Endothelial cell (in vitro differentiated cells): ENCODE results near the gene ATL2. TPM values are rescaled to one million over a fixed set of nuclear protein-coding genes. Genes with fewer than 3 reads are reported as not detected.

Experiments
- DNase-seq: peaks from one replicate; pipeline ENCODE4 v3.0.0; 2021; ENCODE audit warnings: low spot score
- H3K27ac Mint-ChIP-seq: one replicate; pipeline ENCODE4 v1.8.0; 2021; ENCODE audit warnings: mixed read lengths, inconsistent platforms; ENCODE audit not compliant: unreplicated experiment
- H3K27me3 Mint-ChIP-seq: one replicate; pipeline ENCODE4 v1.8.0; 2021; ENCODE audit warnings: mild to moderate bottlenecking, moderate library complexity, mixed read lengths, inconsistent platforms; ENCODE audit not compliant: unreplicated experiment
- H3K36me3 Mint-ChIP-seq: one replicate; pipeline ENCODE4 v1.8.0; 2021; ENCODE audit warnings: mild to moderate bottlenecking, low read depth, mixed read lengths, inconsistent platforms; ENCODE audit not compliant: unreplicated experiment
- H3K4me1 Mint-ChIP-seq: one replicate; pipeline ENCODE4 v1.8.0; 2021; ENCODE audit warnings: mild to moderate bottlenecking, mixed read lengths, inconsistent platforms; ENCODE audit not compliant: unreplicated experiment
- H3K4me3 Mint-ChIP-seq: one replicate; pipeline ENCODE4 v1.8.0; 2021; ENCODE audit warnings: mild to moderate bottlenecking, mixed read lengths, inconsistent platforms; ENCODE audit not compliant: unreplicated experiment
- H3K9me3 Mint-ChIP-seq: one replicate; pipeline ENCODE4 v1.8.0; 2021; ENCODE audit warnings: mixed read lengths, inconsistent platforms; ENCODE audit not compliant: unreplicated experiment
- CTCF ChIP-seq: fragments of 200-600 bp; sonication (generic); IDR thresholded peaks from one replicate; pipeline ENCODE4 v1.5.0; 2021; ENCODE audit warnings: antibody characterized with exemption; ENCODE audit not compliant: unreplicated experiment
- total RNA-seq: library from RNA; stranded (reverse); fragmentation: NEBNext Ultra II Directional; extraction: Animal tissue kit (Norgen Biotek cat#: 25700); gene quantifications from one replicate; pipeline ENCODE4 v1.2.1, GENCODE V29; 2021; ENCODE audit not compliant: unreplicated experiment

Gene ATL2
- total RNA-seq, 1 donor from 2014 or later = 38.0 TPM

GRCh38 chr2:38267270-38267925, 109.7 kb downstream of the ATL2 start:
- Mint-ChIP-seq H3K9me3 (no peaks in the 10 kb centered on the region), H3K4me1 (no peaks in the 10 kb centered on the region), H3K27ac (peak overlapping the region; percentile 44), H3K27me3 (no peaks in the 10 kb centered on the region), H3K4me3 (no peak overlapping the region), H3K36me3 (no peaks in the 10 kb centered on the region)
- no peak for TF ChIP-seq CTCF
- DNase-seq = no peak

- H3K9me3 Mint-ChIP-seq = no peaks in the 10 kb centered on the region
- H3K36me3 Mint-ChIP-seq = no peaks in the 10 kb centered on the region
- H3K4me1 Mint-ChIP-seq = no peaks in the 10 kb centered on the region
- no peak overlapping the region for H3K4me3 Mint-ChIP-seq
- no peak for TF ChIP-seq CTCF
- DNase-seq = no peak
- H3K27ac Mint-ChIP-seq = no peak overlapping the region
- H3K27me3 Mint-ChIP-seq = no peaks in the 10 kb centered on the region
Measured at GRCh38 chr2:38266382-38267061, 110.6 kb downstream of the ATL2 start.

GRCh38 chr2:38265461-38265860, 111.6 kb downstream of the ATL2 start:
- Mint-ChIP-seq H3K4me1 (no peaks in the 10 kb centered on the region), H3K4me3 (no peak overlapping the region), H3K9me3 (no peaks in the 10 kb centered on the region), H3K27ac (no peak overlapping the region), H3K36me3 (no peaks in the 10 kb centered on the region), H3K27me3 (no peaks in the 10 kb centered on the region)
- no peak for DNase-seq
- no peak for TF ChIP-seq CTCF

- Mint-ChIP-seq H3K9me3 (no peaks in the 10 kb centered on the region), H3K27ac (no peak overlapping the region), H3K4me3 (no peak overlapping the region), H3K27me3 (no peaks in the 10 kb centered on the region), H3K4me1 (no peaks in the 10 kb centered on the region), H3K36me3 (no peaks in the 10 kb centered on the region)
- TF ChIP-seq CTCF = no peak
- no peak for DNase-seq
Measured at GRCh38 chr2:38264396-38265221, 112.5 kb downstream of the ATL2 start.
